Measurements from ENCODE around the gene AGPAT3. TPM values are rescaled to one million over a fixed set of nuclear protein-coding genes. Genes with fewer than 3 reads are reported as not detected.
"Not testable (repeated sequence)": the region's sequence is repeated elsewhere in the genome, so short reads cannot be mapped to it uniquely, and the experiment has no call there.

Gene AGPAT3
- total RNA-seq, 6 donors from 2014 or later: 55.0 to 102 (median 70.0) TPM

- no peak overlapping the region for H3K27ac ChIP-seq
- WGBS, 2 donors: 97 to 100% methylated on average over 3 of the region's 3 CpGs
- H3K36me3 ChIP-seq: no peaks in the 10 kb centered on the region
- H3K9me3 ChIP-seq: no peaks in the 10 kb centered on the region
- TF ChIP-seq EP300 (IDR thresholded peaks at IDR 0.05) (no peak), POLR2A (IDR thresholded peaks at IDR 0.05) (no peak), CTCF (IDR thresholded peaks at IDR 0.05) (no peak), POLR2AphosphoS5 (IDR thresholded peaks at IDR 0.05) (no peak)
- no peak overlapping the region for H3K4me3 ChIP-seq
- peaks cover 14 to 42% (median 26%) of the 10 kb centered on the region in 4 donors for H3K4me1 ChIP-seq
- H3K27me3 ChIP-seq: no peaks in the 10 kb centered on the region
- ATAC-seq (ENCODE audit: low FRiP score in 2 of 2) (no peak), DNase-seq (no peak)
Measured at GRCh38 chr21:43892334-43892733, 27.3 kb downstream of the AGPAT3 start.

- Histone ChIP-seq H3K36me3 (no peaks in the 10 kb centered on the region), H3K9me3 (no peaks in the 10 kb centered on the region), H3K27ac (peak overlapping the region; percentile 6 to 55 (median 39)), H3K27me3 (no peaks in the 10 kb centered on the region), H3K4me3 (no peak overlapping the region), H3K4me1 (peaks cover 18 to 47% (median 29%) of the 10 kb centered on the region in 4 donors)
- DNase-seq: no peak
- 55 to 59% methylated on average over 5 of the region's 5 CpGs for WGBS, 2 donors
- ATAC-seq (ENCODE audit: low FRiP score in 2 of 2): no peak
- TF ChIP-seq POLR2A (IDR thresholded peaks at IDR 0.05) (no peak), EP300 (IDR thresholded peaks at IDR 0.05) (no peak), CTCF (IDR thresholded peaks at IDR 0.05) (no peak), POLR2AphosphoS5 (IDR thresholded peaks at IDR 0.05) (no peak)
Measured at GRCh38 chr21:43892984-43893535, 28.0 kb downstream of the AGPAT3 start.

GRCh38 chr21:43893536-43894205 lies 28.6 kb downstream of the AGPAT3 start:
- Histone ChIP-seq H3K36me3 (no peaks in the 10 kb centered on the region), H3K9me3 (no peaks in the 10 kb centered on the region), H3K27me3 (no peaks in the 10 kb centered on the region), H3K4me3 (peak overlapping the region in 3 of 4 donors; percentile 3 to 19 (median 5)), H3K4me1 (peaks cover 18 to 47% (median 29%) of the 10 kb centered on the region in 4 donors), H3K27ac (peak overlapping the region; percentile 6 to 62 (median 42))
- ATAC-seq (ENCODE audit: low FRiP score in 2 of 2) (peak; percentile 72 to 78), DNase-seq (peak in 1 of 2 donors; percentile 42)
- WGBS, 2 donors: 24 to 28% methylated on average over 19 of the region's 19 CpGs
- TF ChIP-seq POLR2AphosphoS5 (IDR thresholded peaks at IDR 0.05) (peak in 1 of 2 donors; percentile 22), POLR2A (IDR thresholded peaks at IDR 0.05) (no peak)

GRCh38 chr21:43894206-43894577 lies 29.2 kb downstream of the AGPAT3 start:
- DNase-seq (no peak), ATAC-seq (ENCODE audit: low FRiP score in 2 of 2) (no peak)
- Histone ChIP-seq H3K4me1 (peaks cover 18 to 47% (median 29%) of the 10 kb centered on the region in 4 donors), H3K27me3 (no peaks in the 10 kb centered on the region), H3K27ac (peak overlapping the region; percentile 6 to 62 (median 42)), H3K9me3 (no peaks in the 10 kb centered on the region), H3K36me3 (peaks cover 0 to 4% (median 0%) of the 10 kb centered on the region in 4 donors), H3K4me3 (peak overlapping the region in 3 of 4 donors; percentile 3 to 19 (median 5))
- TF ChIP-seq POLR2AphosphoS5 (IDR thresholded peaks at IDR 0.05): no peak
- TF ChIP-seq EP300 (IDR thresholded peaks at IDR 0.05): no peak
- no peak for TF ChIP-seq POLR2A (IDR thresholded peaks at IDR 0.05)
- TF ChIP-seq CTCF (IDR thresholded peaks at IDR 0.05): no peak
- WGBS, 2 donors: 29 to 35% methylated on average over 4 of the region's 4 CpGs

GRCh38 chr21:43895196-43895595 lies 30.2 kb downstream of the AGPAT3 start:
- ATAC-seq (ENCODE audit: low FRiP score in 2 of 2): no peak
- no peaks in the 10 kb centered on the region for H3K27me3 ChIP-seq
- H3K4me3 ChIP-seq: no peak overlapping the region
- no peak for TF ChIP-seq POLR2A (IDR thresholded peaks at IDR 0.05)
- H3K4me1 ChIP-seq: peaks cover 18 to 48% (median 29%) of the 10 kb centered on the region in 4 donors
- H3K27ac ChIP-seq: peak overlapping the region in 1 of 4 donors; percentile 35
- no peak for DNase-seq
- H3K36me3 ChIP-seq: peaks cover 0 to 10% (median 0%) of the 10 kb centered on the region in 4 donors
- WGBS, 2 donors: 82 to 92% methylated on average over 4 of the region's 4 CpGs
- H3K9me3 ChIP-seq: peaks cover 0 to 4% (median 0%) of the 10 kb centered on the region in 4 donors

GRCh38 chr21:43896696-43897299 lies 31.8 kb downstream of the AGPAT3 start:
- not testable (repeated sequence) for DNase-seq; H3K27ac ChIP-seq; H3K27me3 ChIP-seq; H3K9me3 ChIP-seq; H3K4me3 ChIP-seq; ATAC-seq (ENCODE audit: low FRiP score in 2 of 2)
- peaks cover 0 to 10% (median 0%) of the 10 kb centered on the region in 4 donors for H3K36me3 ChIP-seq
- peaks cover 18 to 49% (median 29%) of the 10 kb centered on the region in 4 donors for H3K4me1 ChIP-seq
- 50 to 81% methylated on average over 7 of the region's 8 CpGs for WGBS, 2 donors

All from upper lobe of left lung (tissue), 6 donors.